ENCODE measurements around the gene THSD7A. TPM values are rescaled to one million over a fixed set of nuclear protein-coding genes. Genes with fewer than 3 reads are reported as not detected.

The THSD7A gene
- polyA plus RNA-seq, 1 donor (not counting 4 experiments of a cell fraction or from before 2014, with no cell fraction given), result not detected

DNA sequence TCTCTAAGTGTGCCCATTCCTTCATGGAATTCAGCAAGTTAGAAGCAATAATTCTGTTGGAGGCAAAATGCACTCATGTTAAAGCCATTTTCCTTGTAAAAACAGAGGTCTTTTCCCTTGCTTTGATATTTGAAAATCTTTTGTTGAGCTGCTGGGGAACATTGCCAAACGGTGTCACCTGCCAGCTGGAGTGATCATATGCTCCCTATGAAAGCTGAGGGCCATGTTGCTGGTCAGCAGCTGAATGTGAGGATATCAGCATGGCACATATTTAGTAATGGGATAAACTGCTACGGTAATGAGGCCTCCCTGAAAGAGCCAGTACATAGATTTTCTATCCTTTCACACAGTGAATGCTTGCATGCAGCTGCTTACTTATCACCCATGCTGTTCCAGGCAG is 224.3 kb downstream of the THSD7A start:
- Histone ChIP-seq H3K4me2 (ENCODE audit: control insufficient read depth, extremely low read depth, insufficient read depth, low read depth, low read length) (no peak overlapping the region), H2AFZ (ENCODE audit: control insufficient read depth, low read length) (no peak overlapping the region), H3K9me3 (ENCODE audit: control insufficient read depth, low read depth, low read length) (no peaks in the 10 kb centered on the region), H3K4me1 (ENCODE audit: control insufficient read depth, extremely low read depth, insufficient read depth, low read length) (no peaks in the 10 kb centered on the region), H3K9me1 (ENCODE audit: control insufficient read depth, extremely low read depth, insufficient read depth, low read length) (no peaks in the 10 kb centered on the region), H3K27ac (ENCODE audit: control insufficient read depth, insufficient read depth, low read length) (no peak overlapping the region), H3K79me2 (ENCODE audit: control insufficient read depth, insufficient read depth, low read length) (no peaks in the 10 kb centered on the region), H3K36me3 (ENCODE audit: control insufficient read depth in 2 of 2, extremely low read depth in 1 of 2, insufficient read depth in 2 of 2, low read length in 2 of 2) (no peaks in the 10 kb centered on the region), H3K9ac (ENCODE audit: control insufficient read depth, extremely low read depth, insufficient read depth, low read length) (no peak overlapping the region), H3K27me3 (ENCODE audit: control insufficient read depth, extremely low read depth, insufficient read depth, low read length) (no peaks in the 10 kb centered on the region), H4K20me1 (ENCODE audit: control insufficient read depth, extremely low read depth, insufficient read depth, low read length) (no peaks in the 10 kb centered on the region), H3K4me3 (ENCODE audit: control insufficient read depth in 2 of 3, extremely low read depth in 1 of 3, insufficient read depth in 2 of 3, low read depth in 1 of 3, low read length in 3 of 3) (no peak overlapping the region)
- no peak for DNase-seq (ENCODE audit: low read depth, low spot score)
- dilution Hi-C loops (cut with MboI; ENCODE audit: extremely low pct_ligation_motif_present, low sequenced_read_pairs), result no loop called here
- no peak for FAIRE-seq
- no peak for TF ChIP-seq EZH2 (IDR thresholded peaks at IDR 0.05; ENCODE audit: low read length)
- TF ChIP-seq CTCF (optimal IDR thresholded peaks at IDR 0.05 in 1 of 3, IDR thresholded peaks at IDR 0.05 in 1 of 3, conservative IDR thresholded peaks at IDR 0.05 in 1 of 3; ENCODE audit: extremely low read depth in 1 of 3, insufficient read depth in 2 of 3, low read length in 3 of 3), result no peak

- H3K9ac ChIP-seq (ENCODE audit: control insufficient read depth, extremely low read depth, insufficient read depth, low read length), result no peak overlapping the region
- no peaks in the 10 kb centered on the region for H4K20me1 ChIP-seq (ENCODE audit: control insufficient read depth, extremely low read depth, insufficient read depth, low read length)
- TF ChIP-seq CTCF (optimal IDR thresholded peaks at IDR 0.05 in 1 of 3, IDR thresholded peaks at IDR 0.05 in 1 of 3, conservative IDR thresholded peaks at IDR 0.05 in 1 of 3; ENCODE audit: extremely low read depth in 1 of 3, insufficient read depth in 2 of 3, low read length in 3 of 3) (no peak), EZH2 (IDR thresholded peaks at IDR 0.05; ENCODE audit: low read length) (no peak)
- no peaks in the 10 kb centered on the region for H3K27me3 ChIP-seq (ENCODE audit: control insufficient read depth, extremely low read depth, insufficient read depth, low read length)
- H3K79me2 ChIP-seq (ENCODE audit: control insufficient read depth, insufficient read depth, low read length), result no peaks in the 10 kb centered on the region
- H3K9me3 ChIP-seq (ENCODE audit: control insufficient read depth, low read depth, low read length), result no peaks in the 10 kb centered on the region
- no peak overlapping the region for H3K27ac ChIP-seq (ENCODE audit: control insufficient read depth, insufficient read depth, low read length)
- dilution Hi-C loops (cut with MboI; ENCODE audit: extremely low pct_ligation_motif_present, low sequenced_read_pairs), result no loop called here
- no peak overlapping the region for H3K4me2 ChIP-seq (ENCODE audit: control insufficient read depth, extremely low read depth, insufficient read depth, low read depth, low read length)
- H2AFZ ChIP-seq (ENCODE audit: control insufficient read depth, low read length), result no peak overlapping the region
- no peak for FAIRE-seq
- no peaks in the 10 kb centered on the region for H3K4me1 ChIP-seq (ENCODE audit: control insufficient read depth, extremely low read depth, insufficient read depth, low read length)
- DNase-seq (ENCODE audit: low read depth, low spot score), result no peak
- H3K4me3 ChIP-seq (ENCODE audit: control insufficient read depth in 2 of 3, extremely low read depth in 1 of 3, insufficient read depth in 2 of 3, low read depth in 1 of 3, low read length in 3 of 3), result no peak overlapping the region
- H3K36me3 ChIP-seq (ENCODE audit: control insufficient read depth in 2 of 2, extremely low read depth in 1 of 2, insufficient read depth in 2 of 2, low read length in 2 of 2), result no peaks in the 10 kb centered on the region
- no peaks in the 10 kb centered on the region for H3K9me1 ChIP-seq (ENCODE audit: control insufficient read depth, extremely low read depth, insufficient read depth, low read length)
Observed at GRCh38 chr7:11605749-11606148, 226.2 kb downstream of the THSD7A start.

All from keratinocyte (primary cell).